ENCODE data around the gene HDAC4.

HDAC4 gene

DNA sequence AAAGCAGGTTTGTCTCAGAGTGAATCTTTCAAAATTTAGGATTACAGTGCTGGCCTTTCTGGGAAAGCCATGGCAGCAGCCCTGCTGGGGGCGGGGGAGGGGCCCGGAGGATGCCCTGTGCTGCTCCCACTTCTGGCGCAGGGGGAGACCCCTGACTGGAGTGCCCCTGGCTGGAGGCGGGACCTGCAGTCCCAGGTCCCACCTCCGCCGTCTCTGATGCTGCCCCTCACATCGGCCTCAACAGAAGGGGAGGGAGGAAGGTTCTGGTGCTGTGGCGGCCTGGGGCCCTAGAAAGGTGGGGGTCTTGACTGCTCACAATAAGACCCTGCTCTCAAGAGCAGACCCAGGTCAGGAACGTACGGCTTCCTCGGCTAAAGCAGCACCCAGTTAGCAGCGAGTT is 336.6 kb downstream of the HDAC4 start:
- Histone ChIP-seq H3K9me3 (ENCODE audit: control insufficient read depth, insufficient read depth, low read depth, low read length) (no peaks in the 10 kb centered on the region), H3K36me3 (ENCODE audit: control insufficient read depth in 2 of 2, insufficient read depth in 1 of 2, low read length in 2 of 2) (peaks cover 0 to 2% of the 10 kb centered on the region in 2 experiments; a peak in 1 of 3 replicates)
- CTCF ChIA-PET: no interaction called here

DNA sequence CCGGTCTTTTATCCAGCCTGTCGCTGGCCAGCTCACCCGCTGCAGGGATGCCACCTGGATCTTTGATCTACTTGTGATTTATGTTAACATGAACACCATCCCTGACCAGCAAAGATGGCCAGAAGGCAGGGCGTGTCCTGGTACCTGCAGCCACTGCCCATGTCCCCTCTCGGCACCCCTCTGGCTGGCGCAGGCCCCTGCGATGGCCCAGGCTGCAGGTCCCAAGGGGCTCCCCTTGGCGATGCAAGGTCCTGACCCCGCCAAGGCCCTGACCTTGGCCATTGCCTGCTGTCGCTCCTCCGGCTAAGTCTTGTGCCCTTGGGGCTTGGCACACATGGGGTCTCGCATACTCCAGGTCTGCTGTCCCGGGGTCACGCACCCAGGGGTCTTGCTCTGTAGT is 338.1 kb downstream of the HDAC4 start:
- Histone ChIP-seq H3K36me3 (ENCODE audit: control insufficient read depth in 2 of 2, insufficient read depth in 1 of 2, low read length in 2 of 2) (peaks cover 0 to 2% of the 10 kb centered on the region in 2 experiments; a peak in 1 of 3 replicates), H3K27ac (ENCODE audit: extremely low read depth, low read depth, low read length) (no peak overlapping the region), H3K4me3 (ENCODE audit: low read depth, low read length) (no peak overlapping the region), H3K4me1 (ENCODE audit: control insufficient read depth, insufficient read depth, low read length) (no peaks in the 10 kb centered on the region), H3K9me3 (ENCODE audit: control insufficient read depth, insufficient read depth, low read depth, low read length) (no peaks in the 10 kb centered on the region)
- ChIA-PET POLR2A (no interaction called here), CTCF (no interaction called here)
- TF ChIP-seq OSR2 (tag by site-specific recombination; IDR thresholded peaks at IDR 0.05) (no peak), ZNF561 (tag by site-specific recombination; IDR thresholded peaks at IDR 0.05; ENCODE audit: borderline replicate concordance) (no peak), ZNF596 (tag by site-specific recombination; IDR thresholded peaks at IDR 0.05) (no peak), KLF9 (tag by site-specific recombination; IDR thresholded peaks at IDR 0.05; ENCODE audit: low read depth) (no peak), IKZF3 (tag by site-specific recombination; IDR thresholded peaks at IDR 0.05) (no peak), ZNF239 (tag by site-specific recombination; IDR thresholded peaks at IDR 0.05) (no peak), ZNF501 (tag by site-specific recombination; IDR thresholded peaks at IDR 0.05) (no peak), TCF7L2 (IDR thresholded peaks at IDR 0.05; ENCODE audit: borderline replicate concordance, low read depth, low read length) (no peak), ZSCAN16 (tag by site-specific recombination; IDR thresholded peaks at IDR 0.05) (no peak), ZNF48 (tag by site-specific recombination; IDR thresholded peaks at IDR 0.05) (no peak), ZNF132 (tag by site-specific recombination; IDR thresholded peaks at IDR 0.05; ENCODE audit: borderline replicate concordance) (no peak), ZIC2 (tag by site-specific recombination; IDR thresholded peaks at IDR 0.05) (no peak), ZNF548 (tag by site-specific recombination; IDR thresholded peaks at IDR 0.05) (no peak), ZNF133 (tag by site-specific recombination; IDR thresholded peaks at IDR 0.05) (no peak), MEIS1 (CRISPR knock-in tag; IDR thresholded peaks at IDR 0.05; ENCODE audit: borderline replicate concordance) (no peak)
- TF ChIP-seq, protein P1, sequence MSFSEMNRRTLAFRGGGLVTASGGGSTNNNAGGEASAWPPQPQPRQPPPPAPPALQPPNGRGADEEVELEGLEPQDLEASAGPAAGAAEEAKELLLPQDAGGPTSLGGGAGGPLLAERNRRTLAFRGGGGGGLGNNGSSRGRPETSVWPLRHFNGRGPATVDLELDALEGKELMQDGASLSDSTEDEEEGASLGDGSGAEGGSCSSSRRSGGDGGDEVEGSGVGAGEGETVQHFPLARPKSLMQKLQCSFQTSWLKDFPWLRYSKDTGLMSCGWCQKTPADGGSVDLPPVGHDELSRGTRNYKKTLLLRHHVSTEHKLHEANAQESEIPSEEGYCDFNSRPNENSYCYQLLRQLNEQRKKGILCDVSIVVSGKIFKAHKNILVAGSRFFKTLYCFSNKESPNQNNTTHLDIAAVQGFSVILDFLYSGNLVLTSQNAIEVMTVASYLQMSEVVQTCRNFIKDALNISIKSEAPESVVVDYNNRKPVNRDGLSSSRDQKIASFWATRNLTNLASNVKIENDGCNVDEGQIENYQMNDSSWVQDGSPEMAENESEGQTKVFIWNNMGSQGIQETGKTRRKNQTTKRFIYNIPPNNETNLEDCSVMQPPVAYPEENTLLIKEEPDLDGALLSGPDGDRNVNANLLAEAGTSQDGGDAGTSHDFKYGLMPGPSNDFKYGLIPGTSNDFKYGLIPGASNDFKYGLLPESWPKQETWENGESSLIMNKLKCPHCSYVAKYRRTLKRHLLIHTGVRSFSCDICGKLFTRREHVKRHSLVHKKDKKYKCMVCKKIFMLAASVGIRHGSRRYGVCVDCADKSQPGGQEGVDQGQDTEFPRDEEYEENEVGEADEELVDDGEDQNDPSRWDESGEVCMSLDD (tag by site-specific recombination; IDR thresholded peaks at IDR 0.05): no peak
- TF ChIP-seq, protein P2, sequence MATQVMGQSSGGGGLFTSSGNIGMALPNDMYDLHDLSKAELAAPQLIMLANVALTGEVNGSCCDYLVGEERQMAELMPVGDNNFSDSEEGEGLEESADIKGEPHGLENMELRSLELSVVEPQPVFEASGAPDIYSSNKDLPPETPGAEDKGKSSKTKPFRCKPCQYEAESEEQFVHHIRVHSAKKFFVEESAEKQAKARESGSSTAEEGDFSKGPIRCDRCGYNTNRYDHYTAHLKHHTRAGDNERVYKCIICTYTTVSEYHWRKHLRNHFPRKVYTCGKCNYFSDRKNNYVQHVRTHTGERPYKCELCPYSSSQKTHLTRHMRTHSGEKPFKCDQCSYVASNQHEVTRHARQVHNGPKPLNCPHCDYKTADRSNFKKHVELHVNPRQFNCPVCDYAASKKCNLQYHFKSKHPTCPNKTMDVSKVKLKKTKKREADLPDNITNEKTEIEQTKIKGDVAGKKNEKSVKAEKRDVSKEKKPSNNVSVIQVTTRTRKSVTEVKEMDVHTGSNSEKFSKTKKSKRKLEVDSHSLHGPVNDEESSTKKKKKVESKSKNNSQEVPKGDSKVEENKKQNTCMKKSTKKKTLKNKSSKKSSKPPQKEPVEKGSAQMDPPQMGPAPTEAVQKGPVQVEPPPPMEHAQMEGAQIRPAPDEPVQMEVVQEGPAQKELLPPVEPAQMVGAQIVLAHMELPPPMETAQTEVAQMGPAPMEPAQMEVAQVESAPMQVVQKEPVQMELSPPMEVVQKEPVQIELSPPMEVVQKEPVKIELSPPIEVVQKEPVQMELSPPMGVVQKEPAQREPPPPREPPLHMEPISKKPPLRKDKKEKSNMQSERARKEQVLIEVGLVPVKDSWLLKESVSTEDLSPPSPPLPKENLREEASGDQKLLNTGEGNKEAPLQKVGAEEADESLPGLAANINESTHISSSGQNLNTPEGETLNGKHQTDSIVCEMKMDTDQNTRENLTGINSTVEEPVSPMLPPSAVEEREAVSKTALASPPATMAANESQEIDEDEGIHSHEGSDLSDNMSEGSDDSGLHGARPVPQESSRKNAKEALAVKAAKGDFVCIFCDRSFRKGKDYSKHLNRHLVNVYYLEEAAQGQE (tag by site-specific recombination; IDR thresholded peaks at IDR 0.05): no peak

More for the DNA sequence above, 336.6 kb downstream of the HDAC4 start:
- Histone ChIP-seq H3K4me3 (ENCODE audit: low read depth, low read length) (no peak overlapping the region), H3K4me1 (ENCODE audit: control insufficient read depth, insufficient read depth, low read length) (no peaks in the 10 kb centered on the region), H3K27ac (ENCODE audit: extremely low read depth, low read depth, low read length) (no peak overlapping the region)
- POLR2A ChIA-PET: no interaction called here
- no peak for TF ChIP-seq YY2 (tag by site-specific recombination; IDR thresholded peaks at IDR 0.05)
- no peak for TF ChIP-seq ZNF2 (tag by site-specific recombination; IDR thresholded peaks at IDR 0.05)
- no peak for TF ChIP-seq ZNF416 (tag by site-specific recombination; IDR thresholded peaks at IDR 0.05)
- no peak for TF ChIP-seq ZBTB8A (tag by site-specific recombination; IDR thresholded peaks at IDR 0.05)
- no peak for TF ChIP-seq ZNF350 (tag by site-specific recombination; IDR thresholded peaks at IDR 0.05)
- TF ChIP-seq ZNF548 (tag by site-specific recombination; IDR thresholded peaks at IDR 0.05): no peak
- TF ChIP-seq GLI4 (tag by site-specific recombination; IDR thresholded peaks at IDR 0.05): no peak
- TF ChIP-seq, protein P3, sequence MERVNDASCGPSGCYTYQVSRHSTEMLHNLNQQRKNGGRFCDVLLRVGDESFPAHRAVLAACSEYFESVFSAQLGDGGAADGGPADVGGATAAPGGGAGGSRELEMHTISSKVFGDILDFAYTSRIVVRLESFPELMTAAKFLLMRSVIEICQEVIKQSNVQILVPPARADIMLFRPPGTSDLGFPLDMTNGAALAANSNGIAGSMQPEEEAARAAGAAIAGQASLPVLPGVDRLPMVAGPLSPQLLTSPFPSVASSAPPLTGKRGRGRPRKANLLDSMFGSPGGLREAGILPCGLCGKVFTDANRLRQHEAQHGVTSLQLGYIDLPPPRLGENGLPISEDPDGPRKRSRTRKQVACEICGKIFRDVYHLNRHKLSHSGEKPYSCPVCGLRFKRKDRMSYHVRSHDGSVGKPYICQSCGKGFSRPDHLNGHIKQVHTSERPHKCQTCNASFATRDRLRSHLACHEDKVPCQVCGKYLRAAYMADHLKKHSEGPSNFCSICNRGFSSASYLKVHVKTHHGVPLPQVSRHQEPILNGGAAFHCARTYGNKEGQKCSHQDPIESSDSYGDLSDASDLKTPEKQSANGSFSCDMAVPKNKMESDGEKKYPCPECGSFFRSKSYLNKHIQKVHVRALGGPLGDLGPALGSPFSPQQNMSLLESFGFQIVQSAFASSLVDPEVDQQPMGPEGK (tag by site-specific recombination; IDR thresholded peaks at IDR 0.05): no peak
- TF ChIP-seq SP7 (tag by site-specific recombination; IDR thresholded peaks at IDR 0.05): no peak
- TF ChIP-seq, protein P4, sequence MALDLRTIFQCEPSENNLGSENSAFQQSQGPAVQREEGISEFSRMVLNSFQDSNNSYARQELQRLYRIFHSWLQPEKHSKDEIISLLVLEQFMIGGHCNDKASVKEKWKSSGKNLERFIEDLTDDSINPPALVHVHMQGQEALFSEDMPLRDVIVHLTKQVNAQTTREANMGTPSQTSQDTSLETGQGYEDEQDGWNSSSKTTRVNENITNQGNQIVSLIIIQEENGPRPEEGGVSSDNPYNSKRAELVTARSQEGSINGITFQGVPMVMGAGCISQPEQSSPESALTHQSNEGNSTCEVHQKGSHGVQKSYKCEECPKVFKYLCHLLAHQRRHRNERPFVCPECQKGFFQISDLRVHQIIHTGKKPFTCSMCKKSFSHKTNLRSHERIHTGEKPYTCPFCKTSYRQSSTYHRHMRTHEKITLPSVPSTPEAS (tag by site-specific recombination; IDR thresholded peaks at IDR 0.05): no peak
- TF ChIP-seq, protein P5, sequence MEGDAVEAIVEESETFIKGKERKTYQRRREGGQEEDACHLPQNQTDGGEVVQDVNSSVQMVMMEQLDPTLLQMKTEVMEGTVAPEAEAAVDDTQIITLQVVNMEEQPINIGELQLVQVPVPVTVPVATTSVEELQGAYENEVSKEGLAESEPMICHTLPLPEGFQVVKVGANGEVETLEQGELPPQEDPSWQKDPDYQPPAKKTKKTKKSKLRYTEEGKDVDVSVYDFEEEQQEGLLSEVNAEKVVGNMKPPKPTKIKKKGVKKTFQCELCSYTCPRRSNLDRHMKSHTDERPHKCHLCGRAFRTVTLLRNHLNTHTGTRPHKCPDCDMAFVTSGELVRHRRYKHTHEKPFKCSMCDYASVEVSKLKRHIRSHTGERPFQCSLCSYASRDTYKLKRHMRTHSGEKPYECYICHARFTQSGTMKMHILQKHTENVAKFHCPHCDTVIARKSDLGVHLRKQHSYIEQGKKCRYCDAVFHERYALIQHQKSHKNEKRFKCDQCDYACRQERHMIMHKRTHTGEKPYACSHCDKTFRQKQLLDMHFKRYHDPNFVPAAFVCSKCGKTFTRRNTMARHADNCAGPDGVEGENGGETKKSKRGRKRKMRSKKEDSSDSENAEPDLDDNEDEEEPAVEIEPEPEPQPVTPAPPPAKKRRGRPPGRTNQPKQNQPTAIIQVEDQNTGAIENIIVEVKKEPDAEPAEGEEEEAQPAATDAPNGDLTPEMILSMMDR (tag by site-specific recombination; IDR thresholded peaks at IDR 0.05): no peak
- no peak for TF ChIP-seq ZNF221 (tag by site-specific recombination; IDR thresholded peaks at IDR 0.05; ENCODE audit: borderline replicate concordance)
